IPS DF 6.9 (cell line): ENCODE measurements around the gene BOLA2B.

Source experiments
- DNase-seq: peaks from one replicate; pipeline ENCODE4 v3.0.0-alpha.2; 2013; ENCODE audit warnings: low read depth, low spot score
- H3K27ac ChIP-seq: one replicate; pipeline ENCODE4 v1.5.1; 2013; ENCODE audit warnings: low read length, control low read depth
- H3K27me3 ChIP-seq: 2 replicates; pipeline ENCODE4 v1.6.1; 2013; ENCODE audit warnings: mild to moderate bottlenecking, low read length; ENCODE audit not compliant: control insufficient read depth, insufficient read depth
- H3K36me3 ChIP-seq: 2 replicates; pipeline ENCODE4 v1.6.1; 2013; ENCODE audit warnings: low read length; ENCODE audit not compliant: control insufficient read depth, insufficient read depth
- H3K4me1 ChIP-seq: 2 replicates; pipeline ENCODE4 v1.6.1; 2013; ENCODE audit warnings: low read length; ENCODE audit not compliant: control insufficient read depth, insufficient read depth
- H3K4me3 ChIP-seq: 2 replicates; pipeline ENCODE4 v1.5.1; 2013; ENCODE audit warnings: mild to moderate bottlenecking, low read length
- H3K9me3 ChIP-seq: 2 replicates; pipeline ENCODE4 v1.6.1; 2013; ENCODE audit warnings: low read length, inconsistent platforms; ENCODE audit not compliant: control insufficient read depth, insufficient read depth
- WGBS: extraction: QIAGEN DNeasy Blood & Tissue Kit; methylation state at CpG from one replicate; pipeline ENCODE4 v1.1.7; 2013; ENCODE audit warnings: mixed read lengths, missing lambda C conversion rate; ENCODE audit not compliant: insufficient read length, insufficient coverage; 5-methylcytosine and 5-hydroxymethylcytosine counted together

BOLA2B gene

GRCh38 chr16:30166202-30166902, 27.1 kb downstream of the BOLA2B start:
- DNase-seq = no peak
- Histone ChIP-seq H3K27ac (no peak overlapping the region), H3K9me3 (no peaks in the 10 kb centered on the region), H3K4me3 (no peak overlapping the region), H3K36me3 (no peaks in the 10 kb centered on the region), H3K27me3 (no peaks in the 10 kb centered on the region), H3K4me1 (no peaks in the 10 kb centered on the region)
- WGBS = no CpG with 5 or more reads among the region's 11 CpGs

GRCh38 chr16:30163538-30163937, 29.9 kb downstream of the BOLA2B start:
- Histone ChIP-seq H3K36me3 (no peaks in the 10 kb centered on the region), H3K4me1 (no peaks in the 10 kb centered on the region), H3K27ac (no peak overlapping the region), H3K9me3 (no peaks in the 10 kb centered on the region), H3K4me3 (no peak overlapping the region), H3K27me3 (no peaks in the 10 kb centered on the region)
- WGBS = no CpG with 5 or more reads among the region's 3 CpGs
- no peak for DNase-seq

GRCh38 chr16:30157214-30157613, 36.3 kb downstream of the BOLA2B start:
- Histone ChIP-seq H3K4me3 (no peak overlapping the region), H3K4me1 (no peaks in the 10 kb centered on the region), H3K27ac (no peak overlapping the region), H3K27me3 (no peaks in the 10 kb centered on the region), H3K9me3 (no peaks in the 10 kb centered on the region), H3K36me3 (no peaks in the 10 kb centered on the region)
- DNase-seq = no peak
- no CpG with 5 or more reads among the region's 1 CpG for WGBS

GRCh38 chr16:30155188-30155587, 38.3 kb downstream of the BOLA2B start:
- H3K4me1 ChIP-seq = no peaks in the 10 kb centered on the region
- no peak overlapping the region for H3K4me3 ChIP-seq
- no peaks in the 10 kb centered on the region for H3K9me3 ChIP-seq
- H3K27me3 ChIP-seq = no peaks in the 10 kb centered on the region
- no peak overlapping the region for H3K27ac ChIP-seq
- WGBS = no CpG with 5 or more reads among the region's 5 CpGs
- DNase-seq = no peak
- H3K36me3 ChIP-seq = no peaks in the 10 kb centered on the region

- WGBS = no CpG with 5 or more reads among the region's 9 CpGs
- H3K4me3 ChIP-seq = no peak overlapping the region
- no peaks in the 10 kb centered on the region for H3K4me1 ChIP-seq
- no peaks in the 10 kb centered on the region for H3K9me3 ChIP-seq
- no peak for DNase-seq
- H3K27me3 ChIP-seq = no peaks in the 10 kb centered on the region
- H3K27ac ChIP-seq = no peak overlapping the region
- H3K36me3 ChIP-seq = no peaks in the 10 kb centered on the region
These were observed 40.9 kb downstream of the BOLA2B start for GRCh38 chr16:30152517-30152916.

GRCh38 chr16:30151091-30151490, 42.4 kb downstream of the BOLA2B start:
- H3K9me3 ChIP-seq = no peaks in the 10 kb centered on the region

GRCh38 chr16:30149250-30149930, 44.1 kb downstream of the BOLA2B start:
- Histone ChIP-seq H3K27ac (no peak overlapping the region), H3K36me3 (no peaks in the 10 kb centered on the region)
- WGBS = no CpG with 5 or more reads among the region's 5 CpGs

More at GRCh38 chr16:30151091-30151490, 42.4 kb downstream of the BOLA2B start:
- WGBS = no CpG with 5 or more reads among the region's 7 CpGs
- Histone ChIP-seq H3K36me3 (no peaks in the 10 kb centered on the region), H3K27ac (no peak overlapping the region), H3K27me3 (no peaks in the 10 kb centered on the region), H3K4me1 (no peaks in the 10 kb centered on the region), H3K4me3 (no peak overlapping the region)
- DNase-seq = no peak

GRCh38 chr16:30147843-30148510, 45.5 kb downstream of the BOLA2B start:
- H3K9me3 ChIP-seq = no peaks in the 10 kb centered on the region
- H3K36me3 ChIP-seq = no peaks in the 10 kb centered on the region
- no peaks in the 10 kb centered on the region for H3K27me3 ChIP-seq
- no peaks in the 10 kb centered on the region for H3K4me1 ChIP-seq
- no peak for DNase-seq
- no CpG with 5 or more reads among the region's 3 CpGs for WGBS
- no peak overlapping the region for H3K27ac ChIP-seq
- no peak overlapping the region for H3K4me3 ChIP-seq

More at GRCh38 chr16:30149250-30149930, 44.1 kb downstream of the BOLA2B start:
- DNase-seq = no peak
- no peak overlapping the region for H3K4me3 ChIP-seq
- no peaks in the 10 kb centered on the region for H3K27me3 ChIP-seq
- no peaks in the 10 kb centered on the region for H3K9me3 ChIP-seq
- H3K4me1 ChIP-seq = no peaks in the 10 kb centered on the region

- H3K27me3 ChIP-seq = no peaks in the 10 kb centered on the region
- no peak for DNase-seq
- no peaks in the 10 kb centered on the region for H3K4me1 ChIP-seq
- H3K36me3 ChIP-seq = no peaks in the 10 kb centered on the region
- H3K4me3 ChIP-seq = no peak overlapping the region
- no CpG with 5 or more reads among the region's 1 CpG for WGBS
- H3K9me3 ChIP-seq = no peaks in the 10 kb centered on the region
- H3K27ac ChIP-seq = no peak overlapping the region
These were observed 47.8 kb downstream of the BOLA2B start for GRCh38 chr16:30145657-30146056.

- no CpG with 5 or more reads among the region's 1 CpG for WGBS
- Histone ChIP-seq H3K4me3 (no peak overlapping the region), H3K9me3 (no peaks in the 10 kb centered on the region), H3K36me3 (no peaks in the 10 kb centered on the region), H3K27me3 (no peaks in the 10 kb centered on the region), H3K27ac (no peak overlapping the region), H3K4me1 (no peaks in the 10 kb centered on the region)
- DNase-seq = no peak
These were observed 48.5 kb downstream of the BOLA2B start for GRCh38 chr16:30144917-30145316.
